NOMO-1 treated with dmso at 0.1 percent for 144 hours (cell line): ENCODE data around the gene PI4K2A.

ENCODE experiments used
- DNase-seq: peaks from one replicate; lab custom pipeline; 2025; ENCODE audit not compliant: unreplicated experiment; lab: John Stamatoyannopoulos, UW

The PI4K2A gene

DNA sequence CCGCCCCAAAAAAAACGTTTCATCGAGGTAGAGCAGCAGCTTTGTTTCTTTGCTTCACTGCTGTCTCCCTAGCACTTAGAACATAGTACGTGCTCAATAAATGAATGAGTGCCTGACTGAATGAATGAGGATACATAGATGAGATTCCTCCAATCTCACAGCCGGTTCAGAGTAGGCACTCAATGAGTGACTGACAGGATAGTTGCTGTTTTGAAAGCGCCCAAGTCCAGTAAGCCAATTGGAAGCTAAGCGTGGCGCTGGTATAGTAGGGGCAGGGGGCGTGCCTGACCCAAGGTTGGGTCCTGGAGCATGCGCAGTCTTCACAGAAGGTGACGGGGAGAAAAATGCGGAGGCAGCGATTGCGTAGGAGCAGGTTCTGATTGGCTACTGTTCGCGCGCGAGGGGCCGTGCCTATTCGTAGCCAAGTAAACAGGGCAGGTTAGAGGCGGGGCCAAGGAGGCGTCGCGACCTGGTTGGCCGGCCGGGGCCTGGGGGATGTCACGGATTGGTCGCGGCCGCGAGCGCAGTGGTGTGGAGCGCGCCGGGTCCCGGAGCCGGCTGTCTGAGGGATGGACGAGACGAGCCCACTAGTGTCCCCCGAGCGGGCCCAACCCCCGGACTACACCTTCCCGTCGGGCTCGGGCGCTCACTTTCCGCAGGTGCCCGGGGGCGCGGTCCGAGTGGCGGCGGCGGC is at the start of gene PI4K2A:
PI4K2A (plus strand) TSS at position 498 of the 694 bp plus-strand sequence; CDS start at position 570, 72 bp downstream.
- DNase-seq: peak; percentile 98

DNA sequence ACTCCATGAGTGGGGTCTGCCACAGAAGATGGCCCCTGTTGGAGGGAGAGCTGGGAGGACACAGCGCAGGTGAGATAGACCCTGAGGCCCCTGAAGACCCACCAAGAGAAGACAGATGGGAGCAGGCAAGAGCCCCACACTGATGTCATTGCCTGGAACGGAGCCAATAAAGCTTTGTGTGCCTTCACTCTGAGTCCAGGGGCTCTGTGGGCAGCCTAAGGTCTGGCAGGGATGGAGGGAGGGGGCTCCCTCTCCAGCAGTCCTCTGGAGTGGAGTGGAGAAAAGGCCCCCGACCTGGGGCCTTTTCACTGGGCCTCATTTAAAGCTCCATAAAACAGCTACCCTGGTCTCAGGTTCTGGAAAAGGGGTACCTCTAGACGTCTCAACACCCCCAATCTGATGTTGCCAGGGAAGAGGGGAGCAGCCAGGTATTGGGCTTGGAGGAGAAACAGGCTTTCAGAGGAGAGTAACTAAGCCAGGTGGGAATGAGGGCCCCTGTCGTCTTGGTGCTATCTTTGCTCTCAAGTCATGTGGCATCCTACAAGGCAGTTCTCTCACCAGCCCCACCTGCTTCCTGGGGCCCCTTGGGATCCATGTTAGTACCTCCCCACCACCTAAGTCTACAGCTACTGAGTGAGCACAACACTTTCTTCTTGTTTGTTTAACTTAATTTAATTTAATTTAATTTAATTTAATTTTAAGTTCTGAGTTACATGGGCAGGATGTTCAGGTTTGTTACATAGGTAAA is 49.5 kb upstream of the PI4K2A start:
- DNase-seq: no peak

DNA sequence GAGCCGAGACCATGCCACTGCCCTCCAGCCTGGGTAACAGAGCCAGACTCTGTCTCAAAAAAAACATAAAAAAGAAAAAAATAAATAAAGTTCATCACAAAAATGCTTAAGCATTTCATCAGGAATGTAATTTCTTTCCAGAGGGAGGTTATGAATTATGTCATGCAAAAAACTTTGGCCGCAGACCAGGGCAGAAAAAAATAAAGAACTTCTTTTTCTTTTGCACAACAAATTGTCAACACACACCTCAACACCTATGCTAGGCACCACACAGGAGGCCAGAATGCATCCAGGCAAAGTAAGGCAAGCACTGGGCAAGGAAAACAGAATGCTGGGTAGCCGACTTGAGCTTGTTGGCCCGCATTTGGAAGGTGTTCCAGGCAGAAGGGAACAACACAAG is 47.0 kb upstream of the PI4K2A start:
- no peak for DNase-seq

DNA sequence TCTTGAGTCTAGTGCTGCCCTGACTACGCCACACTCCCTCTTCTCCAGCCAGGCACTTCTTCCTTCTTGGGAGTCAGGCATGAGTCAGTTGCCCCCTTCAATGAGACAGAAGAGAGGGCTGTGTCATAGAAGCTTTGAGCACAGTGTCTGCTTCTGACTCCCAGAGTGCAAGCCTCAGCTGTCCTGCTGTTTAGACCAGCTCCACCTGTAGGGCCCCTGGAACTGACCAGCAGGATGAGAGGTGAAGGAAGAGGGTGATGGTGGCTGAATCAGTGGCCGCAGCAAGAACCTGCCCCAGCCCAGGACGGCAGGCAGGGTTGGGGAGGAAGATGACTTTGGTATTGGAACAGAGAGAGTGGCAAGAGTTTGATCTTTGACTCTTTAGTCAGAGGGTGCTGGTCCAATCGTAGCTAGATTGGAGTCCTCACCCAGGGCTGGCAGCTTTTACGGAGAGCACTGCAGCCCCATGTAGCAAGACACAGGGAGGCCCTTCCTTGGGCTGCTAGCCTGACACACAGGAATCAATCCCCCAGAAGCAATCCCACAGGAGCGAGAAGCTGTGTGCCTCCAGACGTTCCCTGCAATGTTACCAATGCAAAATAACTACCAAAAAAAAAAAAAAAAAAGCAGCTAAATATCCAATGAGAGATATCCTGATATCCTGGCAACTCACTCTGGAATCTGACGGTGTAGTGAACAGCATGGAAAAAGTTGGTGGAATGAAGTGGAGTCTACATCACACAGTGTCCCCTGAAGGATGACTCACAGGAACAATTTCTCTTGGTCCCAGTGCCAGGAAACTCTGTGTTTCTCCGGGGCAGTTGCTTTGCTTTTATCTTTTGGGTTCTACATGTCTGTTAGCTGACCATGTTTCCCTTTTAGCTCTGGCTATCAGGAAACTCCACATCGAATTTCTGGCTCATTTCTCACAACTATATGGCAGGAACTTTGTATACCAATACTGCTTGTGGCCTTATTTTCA is 44.1 kb upstream of the PI4K2A start:
- DNase-seq: no peak

DNA sequence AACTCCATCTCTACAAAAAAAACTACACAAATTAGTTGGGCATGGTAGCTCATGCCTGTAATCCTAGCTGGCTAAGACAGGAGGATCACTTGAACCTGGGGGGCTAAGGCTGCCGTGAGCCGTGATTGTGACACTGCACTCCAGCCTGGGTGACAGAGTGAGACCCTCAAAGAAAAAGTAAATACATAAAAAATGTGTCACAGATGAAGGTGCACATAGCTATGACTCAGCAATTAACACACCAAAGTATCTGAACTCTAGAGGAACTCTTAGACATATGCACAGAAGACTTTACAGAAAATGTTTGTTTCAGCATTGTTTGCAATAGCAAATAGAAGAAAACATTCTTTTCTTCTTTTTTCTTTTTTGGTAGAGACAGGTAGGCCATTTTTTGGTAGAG is 42.7 kb upstream of the PI4K2A start:
- DNase-seq: no peak

DNA sequence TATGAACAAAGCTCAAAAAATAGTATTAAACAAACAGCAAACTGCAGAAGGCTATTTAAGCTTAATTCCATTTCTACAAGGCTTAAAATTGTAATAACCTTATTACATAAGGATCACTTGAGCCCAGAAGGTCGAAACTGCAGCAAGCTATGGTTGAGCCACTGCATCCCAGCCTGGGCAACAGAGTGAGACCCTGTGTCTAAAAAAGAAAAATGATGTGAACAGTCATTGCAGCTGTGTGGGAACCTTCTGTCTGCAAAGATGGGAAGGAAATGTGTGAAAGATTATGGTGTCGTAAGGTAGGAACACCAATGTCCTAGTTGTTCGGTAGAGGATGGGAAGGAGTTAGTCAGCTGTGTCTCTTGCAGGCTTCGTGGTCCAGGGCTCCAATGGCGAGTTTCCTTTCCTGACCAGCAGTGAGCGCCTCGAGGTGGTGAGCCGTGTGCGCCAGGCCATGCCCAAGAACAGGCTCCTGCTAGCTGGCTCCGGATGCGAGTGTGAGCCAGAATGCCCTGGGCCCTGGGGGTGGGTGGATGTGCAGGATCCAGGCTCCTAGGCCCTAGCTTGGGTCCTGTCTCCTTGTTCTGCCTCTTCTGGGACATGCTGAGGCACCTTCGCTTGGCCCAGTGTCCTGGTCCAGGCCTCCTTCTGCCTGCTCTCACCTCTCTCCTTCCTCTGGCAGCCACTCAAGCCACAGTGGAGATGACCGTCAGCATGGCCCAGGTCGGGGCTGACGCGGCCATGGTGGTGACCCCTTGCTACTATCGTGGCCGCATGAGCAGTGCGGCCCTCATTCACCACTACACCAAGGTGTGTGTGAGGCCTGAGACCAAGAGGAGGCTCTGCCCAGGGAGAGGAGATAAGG is 41.8 kb upstream of the PI4K2A start:
- no peak for DNase-seq

DNA sequence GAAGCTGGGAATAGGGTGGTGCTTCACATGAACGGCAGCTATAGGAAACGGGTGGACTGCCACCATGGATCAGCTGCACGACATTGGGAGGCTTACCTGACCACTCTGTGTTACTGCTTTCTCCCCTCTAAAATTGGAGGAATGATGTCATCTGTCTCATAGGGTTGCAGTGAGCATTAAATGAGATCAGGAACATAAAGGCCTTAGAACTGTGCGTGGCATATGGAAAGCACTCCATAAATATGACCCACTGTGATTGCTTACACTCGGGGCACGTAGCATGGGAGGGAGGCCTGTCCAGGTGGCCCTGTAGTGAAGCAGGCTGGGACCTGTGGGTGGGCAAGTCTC is 41.2 kb upstream of the PI4K2A start:
- DNase-seq: no peak

DNA sequence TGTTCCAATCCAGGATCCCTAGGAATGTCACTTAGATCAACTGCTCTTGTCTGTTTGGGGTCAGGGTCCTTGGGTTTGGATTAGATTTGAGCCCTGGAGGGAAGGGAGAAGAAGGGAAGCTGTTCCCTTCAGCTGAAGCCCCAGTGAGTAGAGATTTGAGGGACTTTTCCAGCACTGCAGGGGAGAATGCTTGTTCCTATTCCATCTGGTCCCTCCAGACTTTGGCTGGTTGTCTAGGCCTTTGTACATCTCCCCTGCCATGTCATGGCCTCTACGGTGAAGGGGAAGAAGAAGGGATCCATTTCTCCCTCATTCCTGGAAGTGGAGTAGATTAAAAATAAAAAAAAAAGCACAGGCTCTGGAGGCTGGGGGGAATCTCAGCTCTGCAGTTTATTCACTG is 39.9 kb upstream of the PI4K2A start:
- DNase-seq: no peak

DNA sequence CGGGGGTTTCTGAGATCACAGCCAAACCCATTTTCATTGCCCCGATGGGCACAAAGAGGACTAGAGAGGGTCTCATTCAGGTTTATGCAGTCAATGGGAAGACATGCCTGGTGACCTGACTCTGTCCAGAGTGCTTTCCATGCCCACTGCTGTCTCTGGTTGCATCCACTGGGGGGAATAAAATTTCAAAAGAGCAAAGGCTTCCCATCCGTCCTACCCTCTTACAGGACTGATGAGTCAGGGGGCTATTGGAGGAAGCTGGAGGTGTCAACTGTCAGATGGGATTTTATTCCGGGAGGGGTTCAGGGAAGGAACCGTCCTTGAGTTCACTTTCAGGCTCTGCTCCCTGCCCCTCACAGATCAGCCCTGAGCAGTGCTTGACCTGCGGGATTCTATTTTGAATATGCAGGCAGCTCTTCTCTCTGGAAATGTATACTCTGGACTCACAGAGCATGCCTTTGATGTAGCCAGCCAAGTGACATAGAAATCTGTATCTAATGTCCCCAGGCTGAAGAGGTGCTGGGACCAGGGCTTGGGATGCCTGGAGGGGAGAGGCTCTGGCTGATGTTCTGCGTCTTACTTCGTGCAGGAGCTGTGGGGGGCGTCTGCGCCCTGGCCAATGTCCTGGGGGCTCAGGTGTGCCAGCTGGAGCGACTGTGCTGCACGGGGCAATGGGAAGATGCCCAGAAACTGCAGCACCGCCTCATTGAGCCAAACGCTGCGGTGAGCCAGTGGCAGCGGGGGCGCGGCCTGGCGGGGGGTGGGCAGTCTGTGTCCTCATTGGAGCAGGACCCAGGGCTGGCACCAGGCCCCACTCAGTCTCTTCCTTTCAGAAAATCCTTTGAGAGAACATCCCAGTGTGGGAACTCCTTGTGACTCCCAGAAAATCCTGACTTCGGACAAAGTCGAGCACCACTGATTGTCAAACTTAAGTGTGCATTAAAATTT is 38.9 kb upstream of the PI4K2A start:
- no peak for DNase-seq

DNA sequence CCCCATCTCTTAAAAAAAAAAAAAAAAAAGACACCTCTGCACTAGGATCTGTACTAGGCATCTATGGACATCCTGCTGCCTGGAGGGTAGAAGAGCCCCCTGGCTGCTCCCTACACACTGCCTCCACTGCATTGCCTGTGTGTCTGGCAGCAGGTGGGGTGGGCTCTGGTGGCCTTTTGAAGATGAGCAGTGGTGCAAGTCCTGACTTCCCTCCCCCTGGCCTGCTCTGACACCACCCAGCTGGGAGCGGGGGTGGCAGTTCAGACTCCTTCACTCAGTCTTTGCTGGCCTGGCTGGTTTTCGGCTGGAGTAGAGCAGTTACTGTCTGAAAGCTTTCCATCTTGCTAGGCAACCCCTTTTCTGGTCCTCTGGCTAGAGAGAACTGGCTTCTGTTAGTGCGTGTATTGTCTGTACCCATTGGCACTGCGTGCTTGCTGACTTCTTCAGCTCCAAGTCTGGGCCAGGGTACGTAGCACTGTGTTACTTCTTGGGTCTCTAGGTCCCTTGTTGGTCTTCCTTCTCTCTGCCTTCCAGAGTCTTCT is 33.3 kb upstream of the PI4K2A start:
- no peak for DNase-seq

DNA sequence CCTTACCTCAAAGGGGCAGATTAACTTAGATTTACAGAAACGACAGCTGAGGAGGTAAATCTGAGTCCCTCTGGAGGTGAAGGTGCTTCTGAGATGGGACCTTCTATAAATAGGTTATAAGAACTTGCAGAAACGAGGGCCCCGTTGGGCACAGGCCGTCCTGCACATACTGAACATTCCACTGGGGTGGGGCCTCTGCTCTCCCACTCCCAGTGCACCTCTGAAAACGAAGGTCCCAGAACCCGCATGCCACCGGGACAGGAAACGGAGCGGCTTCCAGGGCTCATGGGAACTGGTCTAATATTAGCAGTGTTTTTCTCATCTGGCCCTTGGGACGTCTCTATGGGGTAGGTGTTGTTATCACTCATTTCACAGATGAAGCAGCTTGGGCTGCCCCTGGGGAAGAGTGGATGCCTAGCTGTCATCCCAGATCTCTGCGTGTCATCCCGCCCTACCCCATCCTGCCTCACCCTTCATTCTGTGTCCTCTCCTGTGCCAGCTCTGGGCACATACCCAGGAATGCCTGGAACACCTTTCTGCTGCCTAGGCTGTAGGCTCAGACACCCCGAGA is 31.4 kb upstream of the PI4K2A start:
- no peak for DNase-seq

DNA sequence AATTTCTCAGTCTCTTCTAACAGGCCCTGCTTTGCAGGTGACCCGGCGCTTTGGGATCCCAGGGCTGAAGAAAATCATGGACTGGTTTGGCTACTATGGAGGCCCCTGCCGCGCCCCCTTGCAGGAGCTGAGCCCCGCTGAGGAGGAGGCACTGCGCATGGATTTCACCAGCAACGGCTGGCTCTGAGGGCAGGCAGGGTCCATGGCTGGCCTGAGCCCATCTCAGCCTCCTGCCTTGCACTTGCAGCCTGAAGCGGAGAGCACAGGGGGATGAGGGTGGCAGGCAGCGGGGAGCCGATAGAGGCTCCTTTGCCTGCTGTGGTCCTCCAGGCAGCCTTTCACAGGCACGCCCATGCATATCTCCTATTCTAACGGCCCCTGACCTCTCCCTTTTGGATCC is 29.0 kb upstream of the PI4K2A start:
- DNase-seq: no peak

DNA sequence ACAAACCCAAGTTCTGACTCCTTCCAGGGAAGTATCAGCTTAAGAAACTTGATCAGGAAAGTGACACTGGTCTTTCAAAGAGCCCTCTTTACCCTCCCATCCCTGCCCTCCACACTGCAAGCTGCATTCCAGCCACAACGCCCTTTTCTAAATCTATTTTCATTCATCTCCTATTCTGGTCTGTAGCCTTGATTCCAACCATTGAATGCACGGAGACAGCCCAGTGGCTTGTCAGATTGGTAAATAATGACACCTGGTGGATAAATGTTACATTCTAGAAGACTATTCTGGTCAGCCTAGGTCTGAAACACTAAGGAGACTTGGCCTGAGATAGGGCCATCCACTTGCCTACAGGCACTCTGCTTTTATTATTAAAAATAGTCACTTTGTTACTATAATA is 28.1 kb upstream of the PI4K2A start:
- no peak for DNase-seq

DNA sequence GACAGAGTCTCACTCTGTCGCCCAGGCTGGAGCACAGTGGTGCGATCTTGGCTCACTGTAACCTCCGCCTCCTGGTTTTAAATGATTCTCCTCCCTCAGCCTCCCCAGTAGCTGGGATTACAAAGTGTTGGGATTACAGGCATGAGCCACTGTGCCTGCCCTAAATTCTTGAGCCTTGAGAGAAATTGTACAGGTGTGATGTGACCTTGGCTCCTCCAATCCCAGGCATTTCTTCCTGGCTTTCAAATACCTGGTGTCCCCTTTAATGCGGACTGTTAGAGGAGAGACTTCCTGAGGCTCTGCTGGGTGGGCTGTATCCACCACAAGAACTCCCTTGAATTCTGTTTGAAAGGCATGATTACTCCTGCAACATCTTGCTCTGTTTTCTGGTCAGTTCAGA is 22.2 kb upstream of the PI4K2A start:
- no peak for DNase-seq

DNA sequence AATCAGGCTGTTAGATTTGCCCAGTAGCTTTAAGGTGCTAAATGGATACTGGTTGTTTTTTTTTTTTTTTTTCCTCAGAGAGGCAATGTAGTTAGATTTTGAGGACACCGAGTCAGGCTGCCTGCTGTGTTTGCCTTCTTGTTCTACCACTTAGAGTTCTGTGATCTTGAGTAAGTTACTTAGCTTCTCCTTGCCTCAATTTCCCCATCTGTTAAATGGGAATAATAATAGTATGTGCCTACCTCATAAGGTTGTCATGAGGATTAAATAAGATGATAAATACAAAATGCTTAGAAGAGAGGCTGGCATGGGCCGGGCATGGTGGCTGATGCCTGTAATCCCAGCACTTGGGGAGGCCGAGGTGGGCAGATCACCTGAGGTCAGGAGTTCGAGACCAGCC is 21.7 kb upstream of the PI4K2A start:
- no peak for DNase-seq

DNA sequence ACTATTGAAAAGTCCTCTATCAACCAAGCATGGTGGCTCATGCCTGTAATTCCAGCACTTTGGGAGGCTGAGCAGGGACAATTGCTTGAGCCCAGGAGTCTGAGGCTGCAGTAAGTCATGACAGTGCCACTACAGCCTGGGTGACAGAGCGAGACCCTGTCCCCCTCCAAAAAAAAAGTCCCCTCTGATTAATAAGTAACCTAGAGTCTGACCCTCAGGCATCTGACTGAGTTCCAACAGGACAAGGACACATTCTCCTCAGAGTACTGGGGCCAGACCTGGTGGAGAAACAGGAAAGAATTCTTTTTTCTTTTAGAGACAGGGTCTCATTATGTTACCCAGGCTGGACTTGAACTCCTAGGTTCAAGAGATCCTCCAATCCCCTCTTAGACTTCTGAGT is 17.2 kb upstream of the PI4K2A start:
- DNase-seq: no peak

DNA sequence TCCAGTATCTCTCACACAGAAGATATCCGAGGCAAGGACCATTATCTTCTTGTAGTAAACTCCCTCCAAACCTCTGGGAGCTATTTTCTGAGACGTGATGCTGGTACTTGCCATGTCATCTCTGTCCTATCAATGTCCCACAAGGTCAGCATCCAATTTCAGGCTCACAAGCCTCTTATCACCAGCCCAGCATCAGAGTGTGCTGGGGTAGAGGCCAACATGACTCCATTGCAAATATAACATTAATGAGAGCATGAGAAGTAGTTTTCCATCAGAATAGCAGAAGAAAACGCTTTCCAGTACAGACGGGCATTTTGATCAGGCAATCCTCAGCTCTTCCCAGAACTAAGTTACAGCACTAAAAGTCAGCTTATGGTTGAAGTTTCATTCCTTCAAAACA is 12.7 kb upstream of the PI4K2A start:
- no peak for DNase-seq

DNA sequence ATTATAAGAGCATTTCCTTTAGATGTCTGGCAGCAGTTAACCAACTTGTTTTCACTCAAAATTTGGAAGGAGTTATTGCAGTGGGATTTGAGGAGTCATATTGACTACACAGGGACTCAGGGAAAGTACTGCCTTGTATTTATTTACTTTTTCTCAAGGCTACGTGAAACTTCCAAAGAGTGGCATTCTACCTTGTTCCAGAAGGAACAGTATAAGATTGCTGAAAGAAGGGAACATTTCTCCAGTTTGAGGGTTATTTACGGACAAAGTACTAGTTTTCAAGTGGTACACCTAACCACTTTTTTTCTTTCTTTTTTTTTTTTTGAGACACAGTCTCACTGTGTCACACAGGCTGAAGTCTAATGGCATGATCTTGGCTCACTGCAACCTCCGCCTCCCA is 12.2 kb upstream of the PI4K2A start:
- DNase-seq: no peak

DNA sequence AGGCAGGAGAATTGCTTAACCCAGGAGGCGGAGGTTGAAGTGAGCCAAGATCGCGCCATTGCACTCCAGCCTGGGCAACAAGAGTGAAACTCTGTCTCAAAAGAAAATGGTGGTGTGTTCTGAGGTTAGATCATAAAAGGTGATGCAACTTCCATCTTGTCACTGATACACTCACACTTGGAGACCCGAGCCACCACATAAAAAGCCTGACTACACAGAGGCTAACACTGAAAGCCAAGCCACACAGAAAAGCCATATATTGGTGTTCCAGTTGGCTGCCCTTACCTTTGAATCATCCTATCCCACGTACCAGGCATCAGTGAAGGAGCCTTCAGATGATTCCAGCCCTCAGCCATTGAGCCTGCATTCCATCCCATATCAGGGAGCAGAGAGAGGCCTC is 11.2 kb upstream of the PI4K2A start:
- DNase-seq: no peak
